Colonic mucosa (tissue), 4 donors: ENCODE measurements around the gene CNOT6. TPM values are rescaled to one million over a fixed set of nuclear protein-coding genes. Genes with fewer than 3 reads are reported as not detected.

ENCODE experiments used
- DNase-seq: peaks from one replicate; pipeline ENCODE4 v3.0.0-alpha.2; 2020
- H3K27ac ChIP-seq: fragments of 200-600 bp; one replicate; pipeline ENCODE4 v1.8.0; 2021
- H3K27me3 ChIP-seq: fragments of 200-600 bp; one replicate; pipeline ENCODE4 v1.8.0; 2021
- H3K36me3 ChIP-seq: fragments of 200-600 bp; one replicate; pipeline ENCODE4 v1.8.0; 2021
- H3K4me1 ChIP-seq: fragments of 200-600 bp; one replicate; pipeline ENCODE4 v1.8.0; 2021; ENCODE audit warnings: mild to moderate bottlenecking
- H3K4me3 ChIP-seq: fragments of 200-600 bp; one replicate; pipeline ENCODE4 v1.8.0; 2021
- H3K9ac ChIP-seq, 2 donors: one replicate each; pipeline ENCODE4 v1.7.0; 2013; ENCODE audit warnings: control low read depth in 2 of 2, low read depth in 2 of 2, low read length in 2 of 2
- H3K9me3 ChIP-seq: fragments of 200-600 bp; one replicate; pipeline ENCODE4 v1.8.0; 2021
- CTCF ChIP-seq: fragments of 200-600 bp; IDR thresholded peaks from one replicate; pipeline ENCODE4 v1.8.0; 2022; ENCODE audit warnings: antibody characterized with exemption, mild to moderate bottlenecking
- intact Hi-C: fragments of 100-400 bp; cut with DNase I; formaldehyde crosslinking; loops from one replicate; pipeline ENCODE4 v1.14.1; 2022
- total RNA-seq, 2 donors: library from RNA; stranded (reverse); fragmentation: NEBNext Ultra II Directional in 1 of 2; extraction: Animal tissue kit (Norgen Biotek cat#: 25700) in 1 of 2; gene quantifications; one replicate each; pipeline ENCODE4 v1.2.1, GENCODE V29; 2021
- donor health status: healthy.
- donor health status: DM: no; HTN: no; CAD: no.
- donor health status: DM: no; HTN: no; CAD: no.

The CNOT6 gene
- total RNA-seq, 2 donors from 2014 or later, result 35.5 to 38.2 TPM

GRCh38 chr5:180592176-180592575 lies 98.0 kb downstream of the CNOT6 start:
- no peak for DNase-seq

GRCh38 chr5:180593446-180594206 lies 99.4 kb downstream of the CNOT6 start:
- Histone ChIP-seq H3K27ac (no peak overlapping the region), H3K9ac (no peak overlapping the region), H3K9me3 (no peaks in the 10 kb centered on the region), H3K4me1 (no peaks in the 10 kb centered on the region), H3K36me3 (no peaks in the 10 kb centered on the region), H3K27me3 (peaks cover 27% of the 10 kb centered on the region), H3K4me3 (no peak overlapping the region)
- TF ChIP-seq CTCF, result no peak
- intact Hi-C loops, result no loop called here
- DNase-seq, result no peak

More at GRCh38 chr5:180592176-180592575, 98.0 kb downstream of the CNOT6 start:
- Histone ChIP-seq H3K9ac (no peak overlapping the region), H3K36me3 (no peaks in the 10 kb centered on the region), H3K27ac (no peak overlapping the region), H3K4me1 (no peaks in the 10 kb centered on the region), H3K4me3 (no peak overlapping the region), H3K9me3 (no peaks in the 10 kb centered on the region), H3K27me3 (peaks cover 27% of the 10 kb centered on the region)
- intact Hi-C loops, result no loop called here
- TF ChIP-seq CTCF, result no peak

GRCh38 chr5:180594311-180595045 lies 100.3 kb downstream of the CNOT6 start:
- no peak for DNase-seq
- intact Hi-C loops, result no loop called here
- no peak overlapping the region for H3K9ac ChIP-seq
- no peaks in the 10 kb centered on the region for H3K9me3 ChIP-seq
- H3K36me3 ChIP-seq, result no peaks in the 10 kb centered on the region
- H3K27me3 ChIP-seq, result peaks cover 27% of the 10 kb centered on the region
- no peaks in the 10 kb centered on the region for H3K4me1 ChIP-seq
- TF ChIP-seq CTCF, result no peak
- no peak overlapping the region for H3K4me3 ChIP-seq
- no peak overlapping the region for H3K27ac ChIP-seq

GRCh38 chr5:180595046-180595379 lies 100.8 kb downstream of the CNOT6 start:
- Histone ChIP-seq H3K36me3 (no peaks in the 10 kb centered on the region), H3K4me1 (no peaks in the 10 kb centered on the region), H3K9ac (no peak overlapping the region), H3K4me3 (no peak overlapping the region), H3K9me3 (no peaks in the 10 kb centered on the region), H3K27me3 (peaks cover 24% of the 10 kb centered on the region), H3K27ac (no peak overlapping the region)
- TF ChIP-seq CTCF, result no peak
- intact Hi-C loops, result no loop called here
- no peak for DNase-seq

GRCh38 chr5:180595381-180596114 lies 101.4 kb downstream of the CNOT6 start:
- intact Hi-C loops, result no loop called here
- no peak overlapping the region for H3K9ac ChIP-seq
- no peaks in the 10 kb centered on the region for H3K36me3 ChIP-seq
- peaks cover 18% of the 10 kb centered on the region for H3K27me3 ChIP-seq
- no peaks in the 10 kb centered on the region for H3K9me3 ChIP-seq
- H3K4me3 ChIP-seq, result no peak overlapping the region
- H3K27ac ChIP-seq, result no peak overlapping the region
- TF ChIP-seq CTCF, result no peak
- no peak for DNase-seq
- no peaks in the 10 kb centered on the region for H3K4me1 ChIP-seq
